KOPT-K1 (cell line): ENCODE results near the gene PDE4DIP.
"Not testable (repeated sequence)": the region's sequence is repeated elsewhere in the genome, so short reads cannot be mapped to it uniquely, and the experiment has no call there.

Experiments
- H3K27ac ChIP-seq: fragments of 200-600 bp; sonication (generic); 2 replicates; pipeline ENCODE4 v1.5.1; 2016; ENCODE audit warnings: antibody characterized with exemption, mild to moderate bottlenecking, low read depth, low read length; ENCODE audit not compliant: poor library complexity, severe bottlenecking
- H3K36me3 ChIP-seq: fragments of 200-600 bp; sonication (generic); 2 replicates; pipeline ENCODE4 v1.5.1; 2017; ENCODE audit warnings: antibody characterized with exemption, mild to moderate bottlenecking, low read length, moderate library complexity; ENCODE audit not compliant: insufficient read depth
- H3K9me3 ChIP-seq: fragments of 200-600 bp; sonication (generic); 2 replicates; pipeline ENCODE4 v1.5.1; 2017; ENCODE audit warnings: antibody characterized with exemption, low read length, mild to moderate bottlenecking; ENCODE audit not compliant: insufficient read depth, poor library complexity, severe bottlenecking

Gene PDE4DIP

DNA sequence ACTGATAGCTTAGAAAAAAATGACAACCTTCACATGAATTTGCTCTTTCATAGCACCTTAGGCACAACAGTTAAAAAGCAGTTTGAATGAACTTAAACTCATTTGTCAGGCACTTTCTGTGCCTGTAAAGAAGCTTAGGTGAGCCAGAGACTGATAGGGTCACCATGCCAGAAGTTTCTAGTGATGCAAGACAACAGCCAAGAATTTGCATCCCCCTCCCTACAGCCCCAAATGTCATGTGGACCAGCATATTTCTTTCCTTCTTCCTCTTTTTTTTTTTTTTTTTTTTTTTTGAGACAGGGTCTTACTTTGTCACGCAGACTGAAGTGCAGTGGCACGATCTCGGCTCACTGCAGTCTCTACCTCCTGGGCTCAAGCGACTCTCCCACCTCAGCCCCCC, 169.3 kb downstream of the PDE4DIP start:
- not testable (repeated sequence) for H3K9me3 ChIP-seq, H3K36me3 ChIP-seq, H3K27ac ChIP-seq

DNA sequence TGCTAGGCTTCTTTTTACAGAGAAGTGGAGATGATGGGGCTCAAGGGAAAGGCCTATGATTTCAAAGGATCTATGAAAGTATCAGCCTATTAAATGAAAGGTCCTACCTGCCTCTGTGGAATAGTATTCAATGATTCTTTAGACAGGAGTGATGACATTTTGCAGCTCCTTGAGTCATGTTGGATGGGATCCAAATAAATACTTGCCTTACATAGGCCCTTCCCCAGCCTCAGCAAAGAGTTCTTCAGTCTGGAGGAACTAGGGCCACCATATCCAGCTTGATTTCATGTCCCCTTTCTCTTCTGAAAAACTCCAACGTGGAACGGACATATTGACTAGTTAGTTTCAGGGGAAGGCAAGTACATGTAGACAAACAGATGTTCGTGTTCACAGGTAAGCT, 171.3 kb downstream of the PDE4DIP start:
- H3K36me3 ChIP-seq, H3K9me3 ChIP-seq, H3K27ac ChIP-seq: not testable (repeated sequence)

DNA sequence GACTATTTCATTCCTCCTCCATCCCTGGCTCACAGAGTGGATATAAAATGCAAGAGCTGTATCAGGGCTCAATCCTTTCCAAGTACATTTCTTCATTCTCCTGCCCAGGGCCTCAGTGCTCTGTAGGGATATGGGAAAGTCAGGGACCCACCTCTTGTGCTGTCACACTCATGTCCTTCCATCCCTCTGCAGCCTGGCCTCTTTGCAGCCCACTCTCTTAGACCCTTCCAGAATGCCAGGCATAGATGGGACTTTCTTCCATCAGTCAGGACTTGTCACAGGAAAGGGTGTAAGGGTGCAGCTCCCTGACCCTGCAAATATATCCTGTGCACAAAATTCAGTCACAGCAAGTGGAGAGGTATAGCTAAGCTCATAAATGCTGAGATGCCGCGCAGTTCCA, 172.4 kb downstream of the PDE4DIP start:
- H3K27ac ChIP-seq, H3K36me3 ChIP-seq, H3K9me3 ChIP-seq: not testable (repeated sequence)

DNA sequence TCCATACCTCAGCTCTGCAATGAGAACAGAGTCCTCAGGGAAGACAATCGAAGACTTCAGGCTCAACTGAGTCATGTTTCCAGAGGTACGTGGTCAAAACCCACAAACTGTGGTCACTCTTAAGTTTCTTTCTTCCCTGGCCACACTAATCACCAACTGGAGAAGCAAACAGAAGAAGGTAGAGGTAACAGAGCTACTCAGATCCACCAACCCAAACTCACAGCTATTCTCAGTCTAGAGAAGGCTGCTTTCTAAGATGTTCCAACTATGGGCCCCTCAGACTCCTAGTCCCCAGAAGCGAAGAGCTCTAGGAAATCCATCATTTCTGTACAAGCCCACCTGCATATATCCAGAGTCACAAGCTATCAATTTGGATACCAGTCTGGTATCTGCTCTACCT, 174.3 kb downstream of the PDE4DIP start:
- not testable (repeated sequence) for H3K36me3 ChIP-seq, H3K27ac ChIP-seq, H3K9me3 ChIP-seq

DNA sequence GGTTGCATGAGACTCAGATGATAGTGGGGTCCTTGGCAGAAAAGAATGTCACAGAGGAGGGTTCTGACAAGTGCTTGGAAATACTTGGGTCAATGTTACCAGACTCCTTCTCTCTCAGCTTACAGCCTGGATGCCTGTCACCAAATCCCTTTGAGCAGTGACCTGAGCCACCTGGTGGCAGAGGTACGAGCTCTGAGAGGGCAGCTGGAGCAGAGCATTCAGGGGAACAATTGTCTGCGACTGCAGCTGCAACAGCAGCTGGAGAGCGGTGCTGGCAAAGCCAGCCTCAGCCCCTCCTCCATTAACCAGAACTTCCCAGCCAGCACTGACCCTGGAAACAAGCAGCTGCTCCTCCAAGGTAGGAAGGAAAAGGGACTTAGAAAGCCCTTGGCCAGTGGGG, 180.1 kb downstream of the PDE4DIP start:
- not testable (repeated sequence) for H3K9me3 ChIP-seq, H3K27ac ChIP-seq, H3K36me3 ChIP-seq

DNA sequence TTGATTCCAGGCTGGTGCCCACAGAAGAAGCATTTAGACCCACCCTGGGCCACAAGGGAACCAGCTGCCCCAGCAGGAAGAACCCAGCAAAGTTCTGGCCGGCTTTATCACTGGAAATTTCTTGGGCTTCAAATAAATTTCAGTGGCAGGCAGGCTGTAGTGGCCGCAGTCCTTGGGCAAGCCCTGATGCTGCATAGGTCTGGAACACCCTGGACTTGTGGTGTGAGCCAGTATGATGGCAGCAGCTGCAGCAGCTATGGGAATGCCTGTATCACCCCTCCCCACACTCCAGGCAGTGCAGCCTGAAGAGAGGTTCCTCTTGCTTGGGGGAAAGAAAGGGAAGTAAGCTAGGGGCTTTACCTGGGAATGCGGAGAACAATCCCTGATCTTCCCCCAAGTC, 189.7 kb downstream of the PDE4DIP start:
- not testable (repeated sequence) for H3K9me3 ChIP-seq, H3K36me3 ChIP-seq, H3K27ac ChIP-seq

DNA sequence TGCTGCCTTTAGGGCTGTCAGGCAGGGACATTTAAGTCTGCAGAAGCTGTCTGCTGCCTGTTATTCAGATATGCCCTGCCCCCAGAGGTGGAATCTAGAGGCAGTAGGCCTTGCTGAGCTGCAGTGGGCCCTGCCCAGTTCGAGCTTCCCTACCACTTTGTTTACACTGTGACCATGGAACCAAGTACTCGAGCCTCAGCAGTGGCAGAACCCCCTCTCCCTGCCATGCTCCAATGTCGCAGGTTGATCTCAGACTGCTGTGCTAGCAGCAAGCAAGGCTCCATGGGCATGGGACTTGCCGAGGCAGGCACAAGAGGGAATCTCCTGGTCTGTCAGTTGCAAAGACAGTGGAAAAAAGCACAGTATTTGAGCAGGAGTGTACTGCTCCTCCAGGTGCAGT, 198.8 kb downstream of the PDE4DIP start:
- H3K27ac ChIP-seq, H3K36me3 ChIP-seq, H3K9me3 ChIP-seq: not testable (repeated sequence)

DNA sequence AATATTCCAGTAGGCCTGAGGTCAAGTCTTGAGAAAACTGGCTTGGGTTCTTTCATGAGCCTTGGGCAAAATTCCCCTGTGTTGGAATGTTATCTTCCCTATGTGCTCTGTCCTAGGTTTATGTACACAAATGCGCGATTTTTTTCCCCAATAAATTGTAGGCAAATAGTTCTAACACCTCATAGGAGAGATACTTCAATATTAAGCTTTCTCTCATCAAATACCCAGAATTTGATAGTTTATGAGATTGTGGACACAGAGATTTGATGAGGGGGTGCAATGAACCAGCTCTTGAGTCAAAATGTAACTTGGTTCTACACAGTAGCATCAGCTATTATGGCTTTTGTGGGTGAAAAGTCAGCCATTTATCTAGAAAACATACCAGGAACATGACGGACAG, 220.4 kb downstream of the PDE4DIP start:
- not testable (repeated sequence) for H3K9me3 ChIP-seq, H3K36me3 ChIP-seq, H3K27ac ChIP-seq

DNA sequence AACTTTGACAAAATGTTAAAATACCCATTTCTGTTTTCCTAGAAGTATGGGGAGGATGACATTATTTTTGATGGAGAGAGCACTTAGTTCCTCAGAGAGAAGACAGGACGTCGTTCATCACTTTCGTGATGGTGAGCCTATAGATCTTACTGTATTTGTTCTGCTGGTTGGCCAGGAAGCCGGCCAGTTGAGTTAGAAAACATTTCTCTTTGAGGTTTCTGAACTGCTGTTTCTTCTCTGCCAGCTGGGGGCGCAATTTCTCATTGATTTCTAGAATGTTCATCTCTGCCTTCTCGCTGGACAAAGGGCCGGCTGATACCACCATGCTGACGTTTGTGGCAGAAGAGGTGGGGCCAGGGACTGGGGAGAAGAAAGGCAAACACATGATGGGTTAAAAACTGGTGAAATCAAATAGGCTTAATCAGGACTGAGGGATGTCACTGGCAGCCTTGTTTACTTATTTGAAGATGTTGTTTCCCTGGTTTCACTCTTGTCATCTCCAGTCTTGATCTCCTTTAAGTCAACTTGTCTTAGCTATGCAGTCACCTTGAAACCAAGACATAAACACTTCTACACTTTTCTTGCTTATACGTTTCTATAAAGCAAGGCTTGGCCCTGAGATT, 231.4 kb downstream of the PDE4DIP start:
- H3K9me3 ChIP-seq, H3K27ac ChIP-seq, H3K36me3 ChIP-seq: not testable (repeated sequence)
